HepG2 (cell line): ENCODE measurements around the gene CLMP. TPM values are rescaled to one million over a fixed set of nuclear protein-coding genes. Genes with fewer than 3 reads are reported as not detected.

ENCODE experiments used
- ATAC-seq: fragments of 200-7000 bp; cut with Tn5 transposase; 3 replicates; pipeline ENCODE4 v1.9.1; 2020; ENCODE audit warnings: mild to moderate bottlenecking, moderate library complexity
- BruUV-seq: library from RNA; stranded (reverse); fragments of 400-500 nt; replicated peaks from 2 replicates; lab custom pipeline; 2021; lab: Mats Ljungman, UMichigan
- CTCF ChIA-PET: fragments of 300-600 bp; formaldehyde crosslinking; extraction: SDS; loops from one replicate; lab custom pipeline; 2021; ENCODE audit warnings: low total read pairs, inconsistent platforms, low intra/inter-chr PET ratio; lab: Yijun Ruan, JAX
- POLR2A ChIA-PET: fragments of 350-600 bp; sonication (Branson Sonifier 250); formaldehyde crosslinking; loops from one replicate; lab custom pipeline; 2020; ENCODE audit warnings: antibody characterized with exemption, inconsistent platforms; lab: Yijun Ruan, JAX
- DNase-seq: peaks from one replicate; pipeline ENCODE4 v3.0.0-alpha.2; 2015; ENCODE audit warnings: low spot score
- FAIRE-seq: peaks from 3 replicates; lab custom pipeline; 2011; peaks lifted over from hg19 to GRCh38; lab: Jason Lieb, UNC
- H2AFZ ChIP-seq: one replicate; pipeline ENCODE4 v1.6.1; 2011; ENCODE audit warnings: low read length, inconsistent platforms
- H3K27ac ChIP-seq: fragments of 300-600 bp; 3 replicates; pipeline ENCODE4 v1.8.0; 2011; ENCODE audit warnings: mixed run types, mild to moderate bottlenecking, mixed read lengths, low read length, inconsistent platforms; ENCODE audit not compliant: insufficient read depth; ENCODE audit errors: extremely low read length
- H3K27me3 ChIP-seq, 2 experiments: fragments of 200-600 bp in 1 of 2; 2 replicates in 1 of 2; 3 replicates in 1 of 2; pipeline versions ENCODE4 v1.6.0 to v1.8.0; 2011; ENCODE audit warnings: low read length in 2 of 2, mild to moderate bottlenecking in 2 of 2, moderate library complexity in 2 of 2, inconsistent platforms in 1 of 2; ENCODE audit not compliant: insufficient read depth in 2 of 2, control insufficient read depth in 1 of 2
- H3K36me3 ChIP-seq, 2 experiments: fragments of 200-600 bp in 1 of 2; replicated peaks in 1 of 2; 2 replicates in 1 of 2; 3 replicates in 1 of 2; pipeline versions ENCODE4 v1.5.1 to v1.8.0; 2011; ENCODE audit warnings: low read length in 2 of 2, inconsistent platforms in 1 of 2; ENCODE audit not compliant: insufficient read depth in 2 of 2, control insufficient read depth in 1 of 2
- H3K4me1 ChIP-seq: 2 replicates; pipeline ENCODE4 v1.5.1; 2012; ENCODE audit warnings: low read length, inconsistent platforms; ENCODE audit not compliant: insufficient read depth
- H3K4me2 ChIP-seq: 2 replicates; pipeline ENCODE4 v1.6.0; 2011; ENCODE audit warnings: low read depth, low read length, inconsistent platforms
- H3K4me3 ChIP-seq, 3 experiments: fragments of 200-600 bp in 1 of 3; sonication (generic), shearing (Covaris generic) in 1 of 3; replicated peaks in 1 of 3; 2 replicates each; pipeline ENCODE4 v1.5.1; 2011 to 2016; ENCODE audit warnings: low read length in 3 of 3, inconsistent platforms in 2 of 3, low read depth in 2 of 3, mild to moderate bottlenecking in 2 of 3, control low read depth in 1 of 3, mixed read lengths in 1 of 3; ENCODE audit not compliant: insufficient read depth in 1 of 3
- H3K79me2 ChIP-seq: one replicate; pipeline ENCODE4 v1.6.1; 2011; ENCODE audit warnings: low read length, inconsistent platforms; ENCODE audit not compliant: insufficient read depth
- H3K9ac ChIP-seq: 2 replicates; pipeline ENCODE4 v1.6.0; 2011; ENCODE audit warnings: mild to moderate bottlenecking, low read depth, low read length, inconsistent platforms; ENCODE audit not compliant: insufficient read depth
- H3K9me3 ChIP-seq: 2 replicates; pipeline ENCODE4 v1.5.1; 2012; ENCODE audit warnings: mild to moderate bottlenecking, low read length
- H4K20me1 ChIP-seq: 2 replicates; pipeline ENCODE4 v1.6.0; 2011; ENCODE audit warnings: inconsistent platforms, mild to moderate bottlenecking, low read length, moderate library complexity; ENCODE audit not compliant: insufficient read depth
- ATF7 ChIP-seq, 2 experiments: fragments of 450-650 bp in 1 of 2; sonication (generic) in 1 of 2; formaldehyde crosslinking in 1 of 2; IDR thresholded peaks; 2 replicates each; pipeline versions ENCODE4 v1.4.0 to v1.6.1; 2016 to 2020; ENCODE audit warnings: antibody characterized with exemption in 1 of 2, mild to moderate bottlenecking in 1 of 2, missing genetic modification reagents in 1 of 2
- BCL6 ChIP-seq: IDR thresholded peaks from 2 replicates; pipeline ENCODE4 v1.6.1; 2016; ENCODE audit warnings: missing genetic modification reagents, missing compliant biosample characterization
- CEBPB ChIP-seq: IDR thresholded peaks from 2 replicates; pipeline ENCODE4 v1.6.1; 2011; ENCODE audit warnings: low read depth, low read length, improper control_type of control experiment, borderline replicate concordance
- CEBPG ChIP-seq: IDR thresholded peaks from 2 replicates; pipeline ENCODE4 v1.6.1; 2016
- ETV6 ChIP-seq: sonication (generic); formaldehyde crosslinking; conservative IDR thresholded peaks from 2 replicates; pipeline ENCODE4 v1.4.0; 2020; ENCODE audit warnings: missing genetic modification reagents
- FIP1L1 ChIP-seq: fragments of 200-400 bp; formaldehyde crosslinking; IDR thresholded peaks from 2 replicates; pipeline ENCODE4 v1.6.1; 2018; ENCODE audit warnings: low read depth, mild to moderate bottlenecking, low read length, moderate library complexity, borderline replicate concordance; ENCODE audit not compliant: insufficient read depth
- SIN3B ChIP-seq: fragments of 150-350 bp; IDR thresholded peaks from 2 replicates; pipeline ENCODE4 v1.6.1; 2014; ENCODE audit warnings: low read length
- ZNF629 ChIP-seq: sonication (generic); formaldehyde crosslinking; conservative IDR thresholded peaks from 2 replicates; pipeline ENCODE4 v1.5.0; 2020; ENCODE audit warnings: missing genetic modification reagents
- WGBS: methylation state at CpG from one replicate; pipeline ENCODE4 v1.1.6; 2017; ENCODE audit warnings: low lambda C conversion rate; 5-methylcytosine and 5-hydroxymethylcytosine counted together
- in situ Hi-C: cut with HindIII; loops from 2 replicates; pipeline ENCODE4 v1.10.0; 2017; ENCODE audit warnings: low pct_unique_long_range_greater_than_20kb; ENCODE audit not compliant: extremely low pct_ligation_motif_present
- intact Hi-C: fragments of 100-400 bp; cut with micrococcal nuclease; formaldehyde crosslinking; loops from one replicate; pipeline ENCODE4 v1.10.0; 2022; ENCODE audit not compliant: unreplicated experiment
- polyA plus RNA-seq, 8 experiments: library from polyadenylated mRNA; depleted of rRNA in 3 of 8; stranded (reverse) in 7 of 8; unstranded in 1 of 8; fragments of >200 nt; fragmentation: Illumina TruSeq in 4 of 8; extraction: Trizol in 4 of 8; gene quantifications; 2 replicates each; pipeline versions ENCODE4 v1.2.1 to v1.2.3, GENCODE V29; 2011 to 2016; ENCODE audit warnings: low read depth in 4 of 8, missing spikeins in 1 of 8, mixed read lengths in 1 of 8; ENCODE audit not compliant: insufficient read depth in 1 of 8
- total RNA-seq, 5 experiments: library from RNA; depleted of rRNA; stranded (reverse); fragments of >200 nt; fragmentation: Illumina TruSeq; extraction: Trizol; gene quantifications; 2 replicates each; pipeline ENCODE4 v1.2.3, GENCODE V29; 2016; ENCODE audit warnings: low read depth in 1 of 5
- TF ChIP-seq, protein P1 (sequence below): sonication (generic); formaldehyde crosslinking; IDR thresholded peaks from 2 replicates; pipeline ENCODE4 v1.5.0; 2020; ENCODE audit warnings: missing genetic modification reagents

The CLMP gene
- total and polyA plus RNA-seq, 2 of the 13 experiments (the other 11 are each of a cell fraction or from before 2014, with no cell fraction given) = not detected

DNA sequence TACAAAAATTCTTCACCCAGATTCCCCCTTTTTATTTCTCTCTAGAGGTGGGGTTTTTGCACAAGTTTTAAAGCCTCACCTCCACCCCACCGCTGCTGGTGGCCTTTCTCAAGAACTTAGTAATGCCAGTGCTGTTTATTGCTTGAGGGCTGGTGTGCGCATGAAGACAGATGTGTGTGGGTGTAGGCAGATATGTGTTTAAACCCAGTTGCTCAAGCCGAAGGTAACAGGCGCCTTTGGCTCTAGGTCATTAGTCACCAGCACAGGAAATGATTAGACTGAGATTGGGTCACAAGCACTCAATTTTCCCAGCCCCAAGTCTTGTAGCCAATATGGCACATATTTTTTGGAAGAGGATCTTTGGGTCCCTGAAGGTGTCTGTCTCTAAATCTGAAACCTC lies 2.7 kb upstream of the CLMP start:
- FAIRE-seq (no peak), ATAC-seq (no peak), DNase-seq (no peak)
- intact Hi-C loops (no loop called here), in situ Hi-C loops (no loop called here)
- Histone ChIP-seq H3K4me1 (no peaks in the 10 kb centered on the region), H3K36me3 (no peaks in the 10 kb centered on the region), H3K4me3 (no peak overlapping the region), H3K27me3 (peaks cover 4 to 73% of the 10 kb centered on the region in 2 experiments), H4K20me1 (no peaks in the 10 kb centered on the region), H3K79me2 (no peaks in the 10 kb centered on the region), H3K4me2 (no peak overlapping the region), H3K9me3 (no peaks in the 10 kb centered on the region), H3K27ac (no peak overlapping the region), H2AFZ (no peak overlapping the region), H3K9ac (no peak overlapping the region)
- ChIA-PET CTCF (no interaction called here), POLR2A (no interaction called here)
- TF ChIP-seq FIP1L1 = no peak
- no peak for TF ChIP-seq BCL6 (CRISPR knock-in tag)
- TF ChIP-seq, protein P1, sequence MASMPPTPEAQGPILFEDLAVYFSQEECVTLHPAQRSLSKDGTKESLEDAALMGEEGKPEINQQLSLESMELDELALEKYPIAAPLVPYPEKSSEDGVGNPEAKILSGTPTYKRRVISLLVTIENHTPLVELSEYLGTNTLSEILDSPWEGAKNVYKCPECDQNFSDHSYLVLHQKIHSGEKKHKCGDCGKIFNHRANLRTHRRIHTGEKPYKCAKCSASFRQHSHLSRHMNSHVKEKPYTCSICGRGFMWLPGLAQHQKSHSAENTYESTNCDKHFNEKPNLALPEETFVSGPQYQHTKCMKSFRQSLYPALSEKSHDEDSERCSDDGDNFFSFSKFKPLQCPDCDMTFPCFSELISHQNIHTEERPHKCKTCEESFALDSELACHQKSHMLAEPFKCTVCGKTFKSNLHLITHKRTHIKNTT (CRISPR knock-in tag) = no peak
- no peak for TF ChIP-seq SIN3B
- BruUV-seq = no TSS peak
- 22% methylated on average over 4 of the region's 4 CpGs for WGBS

DNA sequence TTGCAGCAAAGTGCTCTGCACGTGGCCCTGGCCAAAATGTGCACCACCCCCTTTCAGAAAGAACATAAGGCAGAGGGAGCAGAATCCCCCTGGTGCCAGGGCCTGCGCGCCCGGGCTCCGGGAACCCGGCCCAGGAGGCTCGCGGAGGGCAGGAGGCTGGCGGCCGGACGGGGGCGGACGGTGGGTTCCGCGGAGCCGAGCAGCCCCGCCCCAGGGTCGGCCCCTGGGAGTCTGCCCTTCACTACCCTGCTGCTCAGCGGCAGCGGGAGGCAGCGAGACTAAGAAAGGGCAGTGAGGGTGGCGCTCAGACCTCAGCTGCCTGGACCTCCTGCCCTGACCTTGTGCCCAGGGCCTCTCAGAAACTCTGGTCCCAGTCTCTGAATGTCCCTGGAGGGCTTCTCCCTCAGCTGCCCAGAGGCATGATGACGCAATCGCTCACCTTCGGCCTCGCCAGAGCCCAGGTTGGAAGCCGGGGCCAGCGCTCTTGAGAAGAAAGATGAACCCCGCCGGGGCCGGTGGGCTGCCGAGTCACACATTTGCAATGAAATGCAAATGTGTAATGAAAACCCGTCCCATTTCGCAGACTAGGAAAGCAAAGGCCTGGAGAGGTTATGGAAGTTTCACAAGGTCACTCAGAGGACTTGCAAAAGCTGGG lies 1.1 kb upstream of the CLMP start:
- Histone ChIP-seq H4K20me1 (no peaks in the 10 kb centered on the region), H3K4me1 (no peaks in the 10 kb centered on the region), H3K27ac (no peak overlapping the region), H3K79me2 (no peaks in the 10 kb centered on the region), H3K27me3 (peaks cover 4 to 67% of the 10 kb centered on the region in 2 experiments), H3K4me2 (no peak overlapping the region), H3K36me3 (no peaks in the 10 kb centered on the region), H2AFZ (no peak overlapping the region), H3K9ac (no peak overlapping the region), H3K4me3 (no peak overlapping the region), H3K9me3 (no peaks in the 10 kb centered on the region)
- CTCF ChIA-PET = no interaction called here
- ATAC-seq (peak; percentile 32; the same call in 2 of the 3 replicates), FAIRE-seq (no peak), DNase-seq (no peak)
- TF ChIP-seq ATF7 (IDR thresholded peaks at IDR 0.05) = peak; percentile 72
- no peak for TF ChIP-seq ATF7 (CRISPR knock-in tag; IDR thresholded peaks at IDR 0.05)
- TF ChIP-seq ETV6 (CRISPR knock-in tag) = no peak
- 0 out of 2 replicates have a peak, but pooled peaks have one; percentile 24 for TF ChIP-seq ZNF629
- TF ChIP-seq CEBPG (CRISPR knock-in tag) = peak; percentile 75
- TF ChIP-seq CEBPB = peak; percentile 89
- WGBS = 2% methylated on average over 8 of the region's 34 CpGs
- POLR2A ChIA-PET = no interaction called here
- BruUV-seq = no TSS peak
- in situ Hi-C loops = no loop called here
- intact Hi-C loops = no loop called here
